Endometrial microvascular endothelial cells (primary cell): ENCODE data around the gene PAX9. TPM values are rescaled to one million over a fixed set of nuclear protein-coding genes. Genes with fewer than 3 reads are reported as not detected.

Experiments
- in situ Hi-C: cut with HindIII; loops from 2 replicates; pipeline ENCODE4 v1.10.0; 2017; ENCODE audit warnings: low sequenced_read_pairs, low pct_unique_long_range_greater_than_20kb; ENCODE audit errors: inconsistent ontology term
- total RNA-seq: library from RNA; depleted of rRNA; stranded (reverse); fragments of >200 nt; gene quantifications from one replicate; pipeline ENCODE4 v1.2.3, GENCODE V29; 2015; ENCODE audit errors: inconsistent ontology term

The PAX9 gene
- total RNA-seq, 1 donor from 2014 or later = not detected

DNA sequence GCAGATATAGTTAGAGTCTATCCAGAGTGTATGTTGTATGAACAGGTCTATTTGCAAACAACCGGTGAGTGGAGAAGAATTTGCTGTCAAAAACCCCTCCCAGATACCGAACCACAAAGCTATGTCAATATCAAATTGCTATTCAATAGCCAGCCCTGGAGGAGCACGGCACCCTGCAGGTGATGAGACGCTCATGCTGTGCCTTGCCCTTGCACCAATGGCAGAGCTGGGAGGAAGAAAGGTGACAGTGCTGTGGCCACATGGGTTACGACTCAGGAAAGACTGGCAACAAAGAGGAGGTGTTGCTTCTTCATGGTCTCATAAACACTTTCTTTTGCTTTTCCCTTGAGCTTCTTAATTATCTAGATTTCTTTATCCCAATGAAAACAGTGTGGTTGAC is 55.7 kb downstream of the PAX9 start:
- in situ Hi-C loops = no loop called here

DNA sequence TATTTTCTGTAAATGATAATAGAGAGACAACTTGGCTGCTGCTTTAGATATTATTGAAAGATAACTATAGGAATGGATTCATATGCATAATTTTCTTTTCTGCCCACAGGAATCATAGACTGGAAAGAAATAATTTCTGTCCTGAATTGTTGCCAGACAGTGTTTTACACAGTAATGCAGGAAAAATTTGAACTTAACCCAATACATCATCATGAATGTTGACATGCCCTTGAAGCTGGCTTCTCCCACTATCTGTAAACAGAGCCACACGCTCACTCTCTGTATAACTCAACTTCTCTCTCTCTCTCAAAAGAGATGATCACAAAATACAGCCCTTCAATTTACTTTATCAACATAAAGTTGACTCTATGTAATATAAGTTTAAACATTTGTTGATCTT is 56.6 kb downstream of the PAX9 start:
- in situ Hi-C loops = no loop called here

DNA sequence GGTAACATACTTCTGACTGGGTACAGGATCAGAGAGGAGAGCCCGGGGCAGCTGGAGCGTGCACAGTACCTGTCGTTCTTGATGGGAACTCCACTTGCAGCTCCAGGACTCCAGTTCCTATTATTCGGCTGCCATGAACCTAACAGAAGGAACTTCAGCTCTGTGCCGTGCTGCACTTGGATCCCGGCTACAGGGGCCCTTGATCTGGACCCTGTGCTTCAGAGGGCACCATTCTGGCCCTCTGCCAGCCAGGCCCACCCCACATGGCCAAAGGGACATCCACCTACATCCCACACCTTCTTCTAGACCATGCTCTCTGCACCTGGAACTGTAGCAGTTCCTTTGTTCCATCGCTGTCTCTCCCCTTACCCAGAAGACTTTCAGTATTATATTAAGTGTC is 58.2 kb downstream of the PAX9 start:
- in situ Hi-C loops = no loop called here

DNA sequence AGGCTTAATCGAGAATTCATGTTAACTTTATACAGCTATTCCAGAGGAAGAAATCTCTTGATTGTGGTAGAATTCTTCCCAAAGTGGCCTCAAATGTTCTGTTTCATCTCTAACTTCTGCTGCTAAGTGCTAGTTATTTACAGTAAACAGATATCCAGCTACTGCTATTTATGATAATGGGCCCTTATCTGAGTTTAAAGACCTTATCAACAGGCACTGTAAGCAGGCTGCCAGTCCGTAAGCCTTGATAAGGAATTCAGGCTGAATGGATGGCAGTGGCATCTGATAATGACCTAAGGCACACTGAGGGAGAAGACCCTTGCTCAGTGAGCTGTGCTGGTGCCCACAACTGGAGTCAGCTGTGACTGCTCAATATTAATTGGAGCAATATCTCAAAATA is 59.0 kb downstream of the PAX9 start:
- in situ Hi-C loops = no loop called here

DNA sequence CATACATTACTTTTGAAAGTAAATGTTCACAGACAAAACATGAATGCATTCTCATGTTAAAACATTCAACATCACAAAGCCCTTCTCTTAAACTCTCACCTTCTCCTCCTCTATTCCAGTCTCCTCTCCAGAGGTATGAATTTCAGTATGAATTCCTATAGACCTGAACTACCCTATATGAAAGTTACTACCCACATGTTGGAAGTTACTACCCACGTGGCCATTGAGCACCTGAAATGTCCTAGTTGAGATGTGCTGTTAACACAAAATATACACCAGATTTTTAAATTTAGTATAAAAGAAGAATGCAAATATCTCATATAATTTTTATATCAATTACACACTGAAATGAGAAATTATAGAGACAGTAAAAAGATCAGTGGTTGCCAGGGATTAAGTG is 60.2 kb downstream of the PAX9 start:
- in situ Hi-C loops = no loop called here

DNA sequence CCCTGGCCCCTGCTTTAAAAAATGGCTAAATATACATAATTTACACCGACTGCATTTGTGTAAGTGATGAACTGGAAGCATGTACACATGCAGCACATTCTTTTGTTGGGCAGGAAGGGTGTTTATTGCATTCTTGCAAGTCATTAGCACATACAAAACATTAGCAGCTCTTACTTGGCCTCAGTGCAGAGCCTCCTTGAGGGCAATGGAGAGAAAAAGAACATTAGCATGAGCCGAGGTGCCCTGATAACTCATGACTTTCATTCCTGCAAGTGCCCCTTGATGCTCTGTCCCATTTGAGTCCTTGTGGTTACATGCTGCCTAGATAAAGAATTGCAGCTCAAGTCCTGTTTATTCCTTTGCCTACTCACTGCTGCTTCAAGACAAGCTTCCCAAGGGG is 61.9 kb downstream of the PAX9 start:
- in situ Hi-C loops = no loop called here

DNA sequence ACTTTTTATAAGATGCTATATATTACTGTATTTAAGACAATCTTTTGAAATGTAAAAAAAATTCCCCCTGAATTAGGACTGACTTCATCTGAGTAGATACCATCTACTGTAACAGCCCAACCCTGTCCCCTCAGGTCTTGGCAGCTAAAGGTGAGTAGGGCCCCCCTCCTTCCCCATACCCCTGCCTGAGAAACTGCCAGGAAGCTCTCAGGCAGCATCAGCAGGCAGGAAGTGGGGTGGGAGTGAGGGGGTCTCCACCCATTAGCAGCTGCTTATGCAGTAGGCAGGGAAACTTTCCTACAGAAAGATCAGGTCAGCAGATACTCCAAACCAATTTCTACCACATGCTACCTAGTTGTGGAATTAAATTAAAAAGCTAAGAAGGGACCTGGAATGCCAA is 62.5 kb downstream of the PAX9 start:
- in situ Hi-C loops = no loop called here

DNA sequence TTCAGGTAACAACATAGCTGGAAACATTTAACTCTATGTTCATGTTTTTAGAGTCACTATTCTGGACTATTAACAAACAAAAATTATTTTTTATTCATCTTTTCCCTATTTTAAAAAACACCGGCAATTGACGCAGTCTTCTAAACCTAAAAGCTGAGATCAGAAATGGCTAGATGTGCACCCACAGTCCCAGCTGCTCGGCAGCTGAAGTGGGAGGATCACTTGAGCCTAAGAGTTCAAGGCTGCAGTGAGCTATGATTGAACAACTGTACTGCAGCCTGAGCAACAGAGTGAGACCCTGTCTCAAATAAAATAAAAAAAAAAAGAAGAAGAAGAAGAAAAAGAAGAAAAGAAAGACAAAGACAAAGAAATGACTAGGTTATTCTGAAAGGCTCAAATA is 64.5 kb downstream of the PAX9 start:
- in situ Hi-C loops = no loop called here

Other genes starting within 250 kb of the PAX9 start
- gene NKX2-1, start 141.6 kb upstream of the PAX9 start, total RNA-seq = not detected
- gene NKX2-8, start 79.2 kb upstream of the PAX9 start, total RNA-seq = not detected